Endothelial cell of umbilical vein (primary cell): ENCODE results near the gene GTF3C2. TPM values are rescaled to one million over a fixed set of nuclear protein-coding genes. Genes with fewer than 3 reads are reported as not detected.

Experiments used
- BruUV-seq: library from RNA; stranded (reverse); fragments of 400-500 nt; replicated peaks from 2 replicates; lab custom pipeline; 2021; lab: Mats Ljungman, UMichigan
- CTCF ChIA-PET: fragments of 300-600, 350-600 bp; sonication (Branson Sonifier 250); formaldehyde crosslinking; loops from one replicate; lab custom pipeline; 2021; ENCODE audit warnings: antibody characterized with exemption, inconsistent platforms; lab: Charles Lee
- POLR2A ChIA-PET: fragments of 300-600, 350-600 bp; sonication (Branson Sonifier 250); formaldehyde crosslinking; loops from one replicate; lab custom pipeline; 2021; ENCODE audit warnings: antibody characterized with exemption, inconsistent platforms; lab: Charles Lee
- DNase-seq: peaks from one replicate; pipeline ENCODE4 v3.0.0-alpha.2; 2011; ENCODE audit warnings: low read depth, low spot score
- FAIRE-seq: peaks from 2 replicates; lab custom pipeline; 2011; peaks lifted over from hg19 to GRCh38; lab: Jason Lieb, UNC
- H2AFZ ChIP-seq: 2 replicates; pipeline ENCODE4 v1.6.0; 2012; ENCODE audit warnings: low read depth, low read length, control low read depth, inconsistent platforms
- H3K27ac ChIP-seq: 2 replicates; pipeline ENCODE4 v1.5.1; 2011; ENCODE audit warnings: low read depth, mild to moderate bottlenecking, control low read depth, low read length, moderate library complexity; ENCODE audit not compliant: insufficient read depth
- H3K27me3 ChIP-seq, 2 experiments: 2 replicates each; pipeline versions ENCODE4 v1.6.0 to v1.6.1; 2011; ENCODE audit warnings: low read length in 2 of 2, mixed read lengths in 1 of 2; ENCODE audit not compliant: control insufficient read depth in 2 of 2, insufficient read depth in 2 of 2
- H3K36me3 ChIP-seq, 2 experiments: 2 replicates in 1 of 2; 3 replicates in 1 of 2; pipeline ENCODE4 v1.5.1; 2011; ENCODE audit warnings: low read length in 2 of 2, mild to moderate bottlenecking in 1 of 2, moderate library complexity in 1 of 2; ENCODE audit not compliant: control insufficient read depth in 2 of 2, insufficient read depth in 2 of 2; ENCODE audit errors: extremely low read depth in 1 of 2
- H3K4me1 ChIP-seq: 3 replicates; pipeline ENCODE4 v1.5.1; 2011; ENCODE audit warnings: mild to moderate bottlenecking, low read length; ENCODE audit not compliant: control insufficient read depth, insufficient read depth; ENCODE audit errors: extremely low read depth
- H3K4me2 ChIP-seq: 2 replicates; pipeline ENCODE4 v1.6.1; 2011; ENCODE audit warnings: low read length, control low read depth, mixed read lengths; ENCODE audit not compliant: insufficient read depth
- H3K4me3 ChIP-seq, 3 experiments: fragments of 200-600 bp in 1 of 3; sonication (generic), shearing (Covaris generic) in 1 of 3; replicated peaks in 1 of 3; 2 replicates each; pipeline ENCODE4 v1.5.1; 2011 to 2016; ENCODE audit warnings: control low read depth in 3 of 3, low read length in 3 of 3, mild to moderate bottlenecking in 2 of 3, inconsistent platforms in 1 of 3, low read depth in 1 of 3, moderate library complexity in 1 of 3; ENCODE audit not compliant: insufficient read depth in 1 of 3
- H3K79me2 ChIP-seq: 2 replicates; pipeline ENCODE4 v1.6.0; 2012; ENCODE audit warnings: low read length, inconsistent platforms; ENCODE audit not compliant: control insufficient read depth, insufficient read depth
- H3K9ac ChIP-seq: replicated peaks from 2 replicates; pipeline ENCODE3; 2011; ENCODE audit warnings: low read length, control low read depth; ENCODE audit not compliant: insufficient read depth; ENCODE audit errors: extremely low read depth
- H3K9me1 ChIP-seq: replicated peaks from 3 replicates; pipeline ENCODE4 v1.6.0; 2011; ENCODE audit warnings: mild to moderate bottlenecking, low read length; ENCODE audit not compliant: control insufficient read depth, insufficient read depth; ENCODE audit errors: extremely low read depth
- H3K9me3 ChIP-seq: replicated peaks from 2 replicates; pipeline ENCODE4 v1.5.1; 2012; ENCODE audit warnings: low read length, inconsistent platforms; ENCODE audit not compliant: control insufficient read depth, insufficient read depth
- H4K20me1 ChIP-seq: replicated peaks from 2 replicates; pipeline ENCODE3; 2011; ENCODE audit warnings: mild to moderate bottlenecking, low read length; ENCODE audit not compliant: control insufficient read depth, insufficient read depth; ENCODE audit errors: extremely low read depth
- CTCF ChIP-seq, 2 donors: IDR thresholded peaks; 1 replicate in 1 of 2; 2 replicates in 1 of 2; pipeline ENCODE4 v1.5.1; 2011; ENCODE audit warnings: low read length in 2 of 2, mild to moderate bottlenecking in 2 of 2, moderate library complexity in 2 of 2, control low read depth in 1 of 2, inconsistent platforms in 1 of 2, low read depth in 1 of 2; ENCODE audit not compliant: insufficient read depth in 1 of 2; ENCODE audit errors: extremely low read depth in 1 of 2
- EZH2 ChIP-seq: IDR thresholded peaks from 2 replicates; pipeline ENCODE4 v1.6.1; 2012; ENCODE audit warnings: borderline replicate concordance, low read depth, mild to moderate bottlenecking, moderate library complexity, low read length, inconsistent platforms; ENCODE audit not compliant: severe bottlenecking
- FOS ChIP-seq: IDR thresholded peaks from 2 replicates; pipeline ENCODE4 v1.6.1; 2011; ENCODE audit warnings: mild to moderate bottlenecking, low read length, moderate library complexity, borderline replicate concordance; ENCODE audit not compliant: insufficient read depth
- GATA2 ChIP-seq: IDR thresholded peaks from 2 replicates; pipeline ENCODE4 v1.7.0; 2011; ENCODE audit warnings: low read depth, mild to moderate bottlenecking, moderate library complexity, mixed read lengths, low read length; ENCODE audit not compliant: insufficient read length, insufficient read depth
- JUN ChIP-seq: IDR thresholded peaks from 2 replicates; pipeline ENCODE4 v1.6.1; 2011; ENCODE audit warnings: borderline replicate concordance, low read depth; ENCODE audit not compliant: insufficient read length, insufficient read depth
- MYC ChIP-seq: IDR thresholded peaks from one replicate; pipeline ENCODE4 v1.6.1; 2011; ENCODE audit warnings: mild to moderate bottlenecking, low read depth, low read length
- POLR2A ChIP-seq: IDR thresholded peaks from 2 replicates; pipeline ENCODE4 v1.6.1; 2012; ENCODE audit warnings: low read depth, mild to moderate bottlenecking, control low read depth, low read length
- POLR2AphosphoS5 ChIP-seq: IDR thresholded peaks from 2 replicates; pipeline ENCODE4 v1.6.1; 2012; ENCODE audit warnings: low read depth, mild to moderate bottlenecking, control low read depth, low read length, moderate library complexity; ENCODE audit not compliant: insufficient read depth
- dilution Hi-C: fragments of 300-500 bp; cut with MboI; formaldehyde crosslinking; loops from one replicate; pipeline ENCODE4 v1.15.0; 2019; ENCODE audit warnings: low sequenced_read_pairs; ENCODE audit not compliant: extremely low pct_ligation_motif_present
- intact Hi-C: fragments of 100-400 bp; cut with micrococcal nuclease; formaldehyde crosslinking; loops from one replicate; pipeline ENCODE4 v1.10.0; 2022
- polyA plus RNA-seq, 4 experiments: library from polyadenylated mRNA; depleted of rRNA in 3 of 4; stranded (reverse) in 3 of 4; unstranded in 1 of 4; fragments of >200 nt; gene quantifications; 2 replicates each; pipeline versions ENCODE4 v1.2.1 to v1.2.3, GENCODE V29; 2011 to 2012; ENCODE audit warnings: missing spikeins in 1 of 4
- total RNA-seq: library from RNA; stranded (reverse); gene quantifications from 2 replicates; pipeline ENCODE4 v1.2.3, GENCODE V29; 2021
- TF ChIP-seq, protein P1 (sequence below): IDR thresholded peaks from 2 replicates; pipeline ENCODE4 v1.6.1; 2011; ENCODE audit not compliant: insufficient read depth, insufficient read length

The GTF3C2 gene
- total and polyA plus RNA-seq, 2 donors (not counting 3 experiments of a cell fraction or from before 2014, with no cell fraction given) = 57.4 to 59.7 TPM

DNA sequence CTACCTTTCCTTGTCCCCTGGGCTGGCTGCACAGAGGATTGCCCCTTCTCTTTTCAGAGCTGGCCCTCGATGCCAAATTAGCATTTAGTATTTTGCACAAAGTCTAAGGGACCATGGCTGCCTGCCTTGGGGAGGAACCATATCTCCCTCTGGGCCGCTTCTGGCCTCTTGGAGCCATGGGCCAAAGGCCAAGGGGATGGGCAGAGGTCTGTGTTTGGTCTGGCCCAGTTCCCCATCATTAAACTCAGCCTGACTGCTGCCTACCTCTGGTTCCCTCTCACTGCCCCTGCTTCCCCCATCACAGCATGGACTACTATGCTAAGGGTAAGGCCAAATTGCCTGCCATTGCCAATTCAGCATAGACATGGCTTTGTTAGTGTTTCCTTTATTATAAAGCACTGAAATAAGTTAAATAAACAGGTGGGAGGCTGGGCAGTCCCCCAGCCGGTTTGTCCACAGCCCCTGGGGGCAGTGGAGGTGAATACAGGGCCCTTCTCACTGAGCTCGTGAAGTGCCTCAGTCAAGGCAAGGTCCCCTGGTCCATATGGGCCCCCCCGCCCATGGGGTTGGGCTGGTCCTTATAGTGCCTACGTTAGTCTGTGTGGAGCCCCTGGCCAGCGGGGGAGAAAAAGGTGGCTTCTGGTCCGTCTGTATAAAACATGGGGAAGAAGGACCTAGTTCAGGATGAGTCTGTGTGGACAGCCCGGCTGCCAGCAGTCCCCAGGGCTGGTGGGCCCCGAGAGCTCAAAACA, 20.5 kb upstream of the GTF3C2 start:
- DNase-seq (no peak), FAIRE-seq (no peak)
- Histone ChIP-seq H3K36me3 (peaks cover 21 to 49% of the 10 kb centered on the region in 2 experiments), H3K79me2 (peaks cover 28% of the 10 kb centered on the region), H3K4me3 (no peak overlapping the region), H3K27ac (no peak overlapping the region), H4K20me1 (no peaks in the 10 kb centered on the region), H3K9ac (no peak overlapping the region), H3K4me1 (peaks cover 17% of the 10 kb centered on the region), H3K4me2 (no peak overlapping the region), H3K9me1 (no peaks in the 10 kb centered on the region), H3K9me3 (no peaks in the 10 kb centered on the region), H2AFZ (no peak overlapping the region), H3K27me3 (no peaks in the 10 kb centered on the region)
- dilution Hi-C loops = no loop called here
- TF ChIP-seq FOS (no peak), JUN (no peak), EZH2 (no peak), POLR2AphosphoS5 (no peak), CTCF (IDR thresholded peaks at IDR 0.05; ENCODE audit: extremely low read depth in 1 of 2, insufficient read depth in 1 of 2, low read depth in 1 of 2, low read length in 2 of 2) (no peak), POLR2A (no peak), MYC (no peak), GATA2 (no peak)
- TF ChIP-seq, protein P1, sequence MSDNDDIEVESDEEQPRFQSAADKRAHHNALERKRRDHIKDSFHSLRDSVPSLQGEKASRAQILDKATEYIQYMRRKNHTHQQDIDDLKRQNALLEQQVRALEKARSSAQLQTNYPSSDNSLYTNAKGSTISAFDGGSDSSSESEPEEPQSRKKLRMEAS = no peak
- POLR2A ChIA-PET = no interaction called here
- BruUV-seq = no TSS peak
- CTCF ChIA-PET = no interaction called here
- intact Hi-C loops = no loop called here
